Coronary artery (tissue), 2 donors: ENCODE measurements around the gene DMKN.

Source experiments
- DNase-seq: peaks from one replicate; pipeline ENCODE4 v3.0.0-alpha.2; 2017; ENCODE audit warnings: low spot score
- H3K27ac ChIP-seq, 2 donors: fragments of 200-600 bp; sonication (generic); one replicate each; pipeline ENCODE4 v1.5.1; 2016 to 2019
- H3K4me3 ChIP-seq: fragments of 200-600 bp; sonication (generic); 2 replicates; pipeline ENCODE4 v1.5.1; 2016; ENCODE audit warnings: mild to moderate bottlenecking, moderate library complexity
- TF ChIP-seq, protein P1 (sequence below): fragments of 200-600 bp; sonication (generic); IDR thresholded peaks from one replicate; pipeline ENCODE4 v1.5.1; 2019; ENCODE audit warnings: antibody characterized with exemption

DMKN gene

DNA sequence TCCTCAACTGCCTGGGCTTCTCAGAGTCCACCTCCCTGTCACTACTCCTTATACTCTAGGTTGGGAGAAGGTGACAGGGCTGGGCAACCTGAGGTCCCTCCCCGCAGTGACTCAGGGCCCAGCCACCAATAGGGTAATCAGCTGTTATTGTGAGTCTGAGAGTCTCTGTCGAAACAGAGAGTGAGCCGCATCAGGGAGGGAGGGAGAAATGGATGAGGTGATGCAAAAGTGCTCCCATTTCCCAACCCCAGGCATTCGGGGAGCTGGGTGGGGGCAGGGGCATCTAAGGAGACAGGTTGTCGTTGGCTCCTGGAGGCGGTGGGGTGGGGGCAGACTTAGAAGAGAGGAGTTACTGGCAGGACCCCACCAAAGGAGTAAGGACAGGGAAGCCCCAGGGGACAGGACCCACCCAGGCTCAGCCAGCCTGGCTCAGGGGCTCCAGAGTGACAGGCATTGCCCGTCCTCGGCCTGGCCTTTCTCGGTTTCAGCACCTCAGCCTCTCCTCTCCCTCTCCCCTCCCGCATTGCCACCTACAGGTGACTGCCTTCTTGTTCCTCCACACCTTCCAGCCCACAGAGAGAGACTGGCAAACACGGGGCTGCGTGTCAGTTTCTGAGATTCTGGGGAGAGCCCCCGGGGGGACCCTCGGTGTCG, at the start of gene DMKN:
DMKN (minus strand) TSS at position 22 of the 654 bp plus-strand sequence. CDS start 174 bp downstream, outside the sequence.
- TF ChIP-seq, protein P1, sequence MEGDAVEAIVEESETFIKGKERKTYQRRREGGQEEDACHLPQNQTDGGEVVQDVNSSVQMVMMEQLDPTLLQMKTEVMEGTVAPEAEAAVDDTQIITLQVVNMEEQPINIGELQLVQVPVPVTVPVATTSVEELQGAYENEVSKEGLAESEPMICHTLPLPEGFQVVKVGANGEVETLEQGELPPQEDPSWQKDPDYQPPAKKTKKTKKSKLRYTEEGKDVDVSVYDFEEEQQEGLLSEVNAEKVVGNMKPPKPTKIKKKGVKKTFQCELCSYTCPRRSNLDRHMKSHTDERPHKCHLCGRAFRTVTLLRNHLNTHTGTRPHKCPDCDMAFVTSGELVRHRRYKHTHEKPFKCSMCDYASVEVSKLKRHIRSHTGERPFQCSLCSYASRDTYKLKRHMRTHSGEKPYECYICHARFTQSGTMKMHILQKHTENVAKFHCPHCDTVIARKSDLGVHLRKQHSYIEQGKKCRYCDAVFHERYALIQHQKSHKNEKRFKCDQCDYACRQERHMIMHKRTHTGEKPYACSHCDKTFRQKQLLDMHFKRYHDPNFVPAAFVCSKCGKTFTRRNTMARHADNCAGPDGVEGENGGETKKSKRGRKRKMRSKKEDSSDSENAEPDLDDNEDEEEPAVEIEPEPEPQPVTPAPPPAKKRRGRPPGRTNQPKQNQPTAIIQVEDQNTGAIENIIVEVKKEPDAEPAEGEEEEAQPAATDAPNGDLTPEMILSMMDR, result no peak
- no peak within 1 kb of the TSS for H3K4me3 ChIP-seq
- no peak within 1 kb of the TSS for H3K27ac ChIP-seq
- no peak for DNase-seq

GRCh38 chr19:35562776-35563175, 49.3 kb upstream of the DMKN start:
- Histone ChIP-seq H3K4me3 (no peak overlapping the region), H3K27ac (no peak overlapping the region)
- TF ChIP-seq, protein P1, result no peak
- DNase-seq, result no peak

DNA sequence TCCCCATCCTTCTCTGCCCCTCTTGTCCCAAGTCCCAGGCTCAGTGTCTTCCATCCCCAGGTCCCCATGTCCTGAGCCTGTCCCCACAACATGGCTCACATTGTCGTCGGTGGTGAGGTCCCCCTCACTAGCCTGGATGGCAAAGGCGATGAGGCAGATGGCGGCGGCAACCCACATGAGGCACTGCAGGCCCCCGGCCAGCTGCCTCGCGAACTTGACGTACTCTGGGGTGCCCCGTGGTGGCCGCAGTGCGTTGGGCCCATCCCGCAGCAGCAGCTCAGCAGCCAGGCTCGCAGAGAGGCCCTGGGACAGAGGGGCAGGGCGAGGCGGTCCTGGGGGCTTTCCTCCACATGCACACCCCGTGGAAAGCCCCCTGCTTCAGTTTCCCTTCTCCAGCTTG, 48.9 kb upstream of the DMKN start:
- Histone ChIP-seq H3K27ac (no peak overlapping the region), H3K4me3 (no peak overlapping the region)
- TF ChIP-seq, protein P1, result no peak
- DNase-seq, result no peak

- H3K27ac ChIP-seq, result no peak overlapping the region
- no peak for DNase-seq
- TF ChIP-seq, protein P1, result no peak
- H3K4me3 ChIP-seq, result no peak overlapping the region
Observed at GRCh38 chr19:35561436-35561835, 48.0 kb upstream of the DMKN start.

- DNase-seq, result no peak
- TF ChIP-seq, protein P1, result no peak
- Histone ChIP-seq H3K4me3 (no peak overlapping the region), H3K27ac (no peak overlapping the region)
Observed at GRCh38 chr19:35560677-35561076, 47.2 kb upstream of the DMKN start.

GRCh38 chr19:35560271-35560670, 46.8 kb upstream of the DMKN start:
- TF ChIP-seq, protein P1, result no peak
- DNase-seq, result no peak
- Histone ChIP-seq H3K27ac (no peak overlapping the region), H3K4me3 (no peak overlapping the region)

DNA sequence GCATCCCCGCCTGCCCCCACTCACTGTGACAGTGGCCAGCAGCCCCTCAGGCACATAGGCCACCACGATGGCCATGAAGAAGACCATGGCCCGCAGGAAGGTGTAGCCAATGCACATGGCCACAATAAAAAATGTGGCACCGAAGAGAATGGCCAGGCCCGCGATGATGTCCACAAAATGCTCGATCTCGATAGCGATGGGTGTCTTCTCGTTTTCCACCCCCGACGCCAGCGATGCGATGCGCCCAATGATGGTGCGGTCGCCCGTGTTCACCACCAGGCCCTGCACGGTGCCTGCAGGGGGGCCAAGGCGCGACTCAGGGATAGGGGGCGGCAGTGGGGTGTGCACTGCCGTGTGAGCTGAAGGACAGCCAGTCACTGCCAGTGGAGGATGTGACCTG, 46.3 kb upstream of the DMKN start:
- no peak overlapping the region for H3K4me3 ChIP-seq
- no peak for DNase-seq
- TF ChIP-seq, protein P1, result no peak
- no peak overlapping the region for H3K27ac ChIP-seq
